Caco-2 (cell line): Measurements from ENCODE around the gene LMBR1L. TPM values are rescaled to one million over a fixed set of nuclear protein-coding genes. Genes with fewer than 3 reads are reported as not detected.
A peak's percentile ranks its signal among the peaks of the same experiment; 100 is the strongest.

ENCODE experiments used
- BruUV-seq: library from RNA; stranded (reverse); fragments of 400-500 nt; replicated peaks from 2 replicates; lab custom pipeline; 2021; lab: Mats Ljungman, UMichigan
- CTCF ChIA-PET: fragments of 300-600 bp; sonication (Branson Sonifier 250); formaldehyde crosslinking; loops from one replicate; lab custom pipeline; 2022; ENCODE audit warnings: antibody characterized with exemption; lab: Charles Lee
- POLR2A ChIA-PET: fragments of 300-600 bp; sonication (Branson Sonifier 250); formaldehyde crosslinking; loops from one replicate; lab custom pipeline; 2022; ENCODE audit warnings: antibody characterized with exemption; lab: Charles Lee
- DNase-seq, 2 experiments: peaks; one replicate each; pipeline versions ENCODE4 v3.0.0 to v3.0.0-alpha.2; 2020 to 2022
- H3K27me3 ChIP-seq: replicated peaks from 2 replicates; pipeline ENCODE4 v1.6.0; 2011; ENCODE audit warnings: low read length; ENCODE audit not compliant: control insufficient read depth, insufficient read depth
- H3K36me3 ChIP-seq: 2 replicates; pipeline ENCODE4 v1.5.1; 2011; ENCODE audit warnings: low read length; ENCODE audit not compliant: control insufficient read depth, insufficient read depth
- H3K4me1 ChIP-seq: fragments of 250-450 bp; sonication (Bioruptor Pico); 2 replicates; pipeline ENCODE4 v1.5.1; 2020; ENCODE audit warnings: mild to moderate bottlenecking
- H3K4me3 ChIP-seq: 2 replicates; pipeline ENCODE4 v1.5.1; 2011; ENCODE audit warnings: low read depth, mild to moderate bottlenecking, control low read depth, low read length
- H3K9me3 ChIP-seq: fragments of 250-450 bp; sonication (Bioruptor Pico); 2 replicates; pipeline ENCODE4 v1.5.1; 2020; ENCODE audit warnings: mild to moderate bottlenecking, moderate library complexity
- H3K27ac Mint-ChIP-seq: one replicate; pipeline ENCODE4 v1.8.0; 2022; ENCODE audit warnings: mixed read lengths; ENCODE audit not compliant: unreplicated experiment
- H3K27me3 Mint-ChIP-seq: one replicate; pipeline ENCODE4 v1.8.0; 2022; ENCODE audit warnings: mixed read lengths; ENCODE audit not compliant: insufficient read depth, unreplicated experiment
- H3K36me3 Mint-ChIP-seq: one replicate; pipeline ENCODE4 v1.8.0; 2022; ENCODE audit warnings: mild to moderate bottlenecking, mixed read lengths; ENCODE audit not compliant: insufficient read depth, unreplicated experiment
- H3K4me1 Mint-ChIP-seq: one replicate; pipeline ENCODE4 v1.8.0; 2022; ENCODE audit warnings: low read depth, mixed read lengths; ENCODE audit not compliant: unreplicated experiment
- H3K4me3 Mint-ChIP-seq: one replicate; pipeline ENCODE4 v1.8.0; 2022; ENCODE audit warnings: mild to moderate bottlenecking, moderate library complexity, mixed read lengths; ENCODE audit not compliant: unreplicated experiment
- H3K9me3 Mint-ChIP-seq: one replicate; pipeline ENCODE4 v1.8.0; 2022; ENCODE audit warnings: mixed read lengths; ENCODE audit not compliant: unreplicated experiment
- intact Hi-C: fragments of 100-400 bp; cut with micrococcal nuclease; formaldehyde crosslinking; loops from one replicate; pipeline ENCODE4 v1.10.0; 2022; ENCODE audit not compliant: unreplicated experiment
- total RNA-seq: library from RNA; stranded (reverse); gene quantifications from 2 replicates; pipeline ENCODE4 v1.2.3, GENCODE V29; 2022
- TF ChIP-seq, protein P1 (sequence below), 2 experiments: fragments of 200-600 bp in 1 of 2; IDR thresholded peaks; 1 replicate in 1 of 2; 2 replicates in 1 of 2; pipeline versions ENCODE4 v1.5.1 to v1.8.0; 2011 to 2022; ENCODE audit warnings: antibody characterized with exemption in 1 of 2, control low read depth in 1 of 2, inconsistent platforms in 1 of 2, low read depth in 1 of 2, low read length in 1 of 2, mild to moderate bottlenecking in 1 of 2, moderate library complexity in 1 of 2; ENCODE audit not compliant: insufficient read depth in 1 of 2, severe bottlenecking in 1 of 2, unreplicated experiment in 1 of 2

LMBR1L gene
- total RNA-seq, 1 experiment from 2014 or later, result 43.1 TPM

DNA sequence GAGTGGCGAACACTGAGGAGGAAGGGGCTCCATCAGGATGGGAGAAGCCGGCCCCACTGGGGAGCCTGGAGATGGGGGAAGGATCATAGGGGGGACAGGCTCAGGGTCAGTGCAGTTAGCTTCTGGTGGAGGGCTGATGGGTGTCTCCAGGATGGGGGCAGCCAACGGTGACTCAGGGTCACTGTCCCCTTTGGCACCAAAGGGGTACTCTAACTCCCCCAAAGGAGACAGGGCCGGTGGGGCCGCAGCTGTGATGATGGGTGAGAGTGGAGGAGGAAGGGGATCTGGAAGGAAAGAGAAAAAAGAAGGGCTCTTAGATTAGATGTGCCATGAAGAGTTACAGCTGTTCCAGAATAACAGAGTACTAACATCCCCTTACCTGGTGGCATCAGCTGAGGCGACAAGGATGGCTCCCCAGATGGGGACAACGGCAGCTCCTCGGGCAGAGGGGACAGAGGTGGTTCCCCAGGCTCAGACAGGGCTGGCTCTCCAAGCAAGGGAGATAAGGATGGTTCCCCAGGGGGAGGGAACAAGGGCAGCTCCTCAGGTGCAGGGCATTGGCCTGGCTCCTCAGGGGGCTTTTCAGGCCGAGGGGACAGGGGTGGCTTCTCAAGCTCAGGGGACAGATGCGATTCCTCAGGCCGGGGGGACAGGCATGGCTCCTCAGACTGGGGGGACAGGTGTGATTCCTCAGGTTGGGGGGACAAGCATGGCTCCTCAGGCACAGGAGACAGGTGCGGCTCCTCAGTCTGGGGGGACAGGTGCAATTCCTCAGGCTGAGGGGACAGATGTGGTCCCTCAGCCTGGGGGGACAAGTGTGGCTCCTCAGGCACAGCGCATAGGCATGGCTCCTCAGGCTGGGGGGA is 59.9 kb downstream of the LMBR1L start:
- Histone ChIP-seq H3K27me3 (no peaks in the 10 kb centered on the region), H3K9me3 (no peaks in the 10 kb centered on the region), H3K4me1 (no peaks in the 10 kb centered on the region), H3K36me3 (peaks cover 22% of the 10 kb centered on the region), H3K4me3 (no peak overlapping the region)
- ChIA-PET CTCF (interaction anchor here (0.6 kb wide), 1 partner anchor 74 kb away, joined by 3 read pairs; no protein-coding TSS in a partner anchor), POLR2A (no interaction called here)
- Mint-ChIP-seq H3K4me3 (no peak overlapping the region), H3K27me3 (no peaks in the 10 kb centered on the region), H3K4me1 (peaks cover under 1% of the 10 kb centered on the region), H3K9me3 (no peaks in the 10 kb centered on the region), H3K27ac (no peak overlapping the region), H3K36me3 (peaks cover 97% of the 10 kb centered on the region)
- intact Hi-C loops, result no loop called here
- peak in 1 of 2 experiments; percentile 33 for DNase-seq
- TF ChIP-seq, protein P1, sequence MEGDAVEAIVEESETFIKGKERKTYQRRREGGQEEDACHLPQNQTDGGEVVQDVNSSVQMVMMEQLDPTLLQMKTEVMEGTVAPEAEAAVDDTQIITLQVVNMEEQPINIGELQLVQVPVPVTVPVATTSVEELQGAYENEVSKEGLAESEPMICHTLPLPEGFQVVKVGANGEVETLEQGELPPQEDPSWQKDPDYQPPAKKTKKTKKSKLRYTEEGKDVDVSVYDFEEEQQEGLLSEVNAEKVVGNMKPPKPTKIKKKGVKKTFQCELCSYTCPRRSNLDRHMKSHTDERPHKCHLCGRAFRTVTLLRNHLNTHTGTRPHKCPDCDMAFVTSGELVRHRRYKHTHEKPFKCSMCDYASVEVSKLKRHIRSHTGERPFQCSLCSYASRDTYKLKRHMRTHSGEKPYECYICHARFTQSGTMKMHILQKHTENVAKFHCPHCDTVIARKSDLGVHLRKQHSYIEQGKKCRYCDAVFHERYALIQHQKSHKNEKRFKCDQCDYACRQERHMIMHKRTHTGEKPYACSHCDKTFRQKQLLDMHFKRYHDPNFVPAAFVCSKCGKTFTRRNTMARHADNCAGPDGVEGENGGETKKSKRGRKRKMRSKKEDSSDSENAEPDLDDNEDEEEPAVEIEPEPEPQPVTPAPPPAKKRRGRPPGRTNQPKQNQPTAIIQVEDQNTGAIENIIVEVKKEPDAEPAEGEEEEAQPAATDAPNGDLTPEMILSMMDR (IDR thresholded peaks at IDR 0.05; ENCODE audit: insufficient read depth in 1 of 2, low read depth in 1 of 2, low read length in 1 of 2, severe bottlenecking in 1 of 2, unreplicated experiment in 1 of 2), result no peak
- BruUV-seq, result no TSS peak

DNA sequence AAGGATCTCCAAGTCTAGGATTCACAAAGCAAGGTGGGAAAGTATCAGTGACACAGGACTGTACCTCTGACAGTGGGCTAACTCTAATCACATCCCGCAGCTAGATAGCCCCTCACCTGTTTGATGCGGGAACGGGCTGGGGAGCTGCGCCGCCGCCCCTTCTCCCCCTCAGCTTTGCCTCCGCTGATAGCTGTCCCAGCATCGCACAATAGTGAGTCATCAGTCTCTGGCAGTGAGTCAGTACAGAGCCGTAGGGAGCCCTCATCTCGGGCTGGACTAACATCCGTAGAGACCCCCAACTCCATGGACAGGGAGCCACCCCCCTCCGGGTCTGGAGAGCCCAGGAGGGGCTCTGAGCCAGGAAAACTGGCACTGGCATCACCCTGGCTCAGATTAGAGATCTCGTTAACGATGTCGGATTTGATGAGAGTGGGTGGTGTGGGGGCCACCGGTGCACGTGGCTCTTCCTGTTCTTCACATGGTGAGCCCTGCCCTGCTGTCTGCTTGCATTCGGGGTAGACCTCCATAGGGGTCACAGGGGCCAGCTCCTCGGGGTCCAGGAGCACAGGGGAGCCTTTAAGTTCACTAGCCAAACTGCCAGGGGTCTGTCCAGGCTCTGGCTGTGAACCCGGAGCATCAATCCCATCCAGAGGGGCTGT is 61.0 kb downstream of the LMBR1L start:
- DNase-seq, result peak in 1 of 2 experiments; percentile 23
- H3K4me3 ChIP-seq, result no peak overlapping the region
- POLR2A ChIA-PET, result no interaction called here
- no peaks in the 10 kb centered on the region for H3K9me3 ChIP-seq
- no peaks in the 10 kb centered on the region for H3K27me3 Mint-ChIP-seq
- H3K4me3 Mint-ChIP-seq, result no peak overlapping the region
- BruUV-seq, result TSS peak; percentile 13
- no peaks in the 10 kb centered on the region for H3K4me1 ChIP-seq
- no peaks in the 10 kb centered on the region for H3K4me1 Mint-ChIP-seq
- no peaks in the 10 kb centered on the region for H3K9me3 Mint-ChIP-seq
- CTCF ChIA-PET, result interaction anchor here (0.5 kb wide), 1 partner anchor 327 kb away, joined by 3 read pairs; no protein-coding TSS in a partner anchor
- H3K36me3 ChIP-seq, result peaks cover 18% of the 10 kb centered on the region
- no peaks in the 10 kb centered on the region for H3K27me3 ChIP-seq
- TF ChIP-seq, protein P1 (IDR thresholded peaks at IDR 0.05; ENCODE audit: insufficient read depth in 1 of 2, low read depth in 1 of 2, low read length in 1 of 2, severe bottlenecking in 1 of 2, unreplicated experiment in 1 of 2), result no peak
- H3K27ac Mint-ChIP-seq, result no peak overlapping the region
- intact Hi-C loops, result no loop called here
- peaks cover 97% of the 10 kb centered on the region for H3K36me3 Mint-ChIP-seq

DNA sequence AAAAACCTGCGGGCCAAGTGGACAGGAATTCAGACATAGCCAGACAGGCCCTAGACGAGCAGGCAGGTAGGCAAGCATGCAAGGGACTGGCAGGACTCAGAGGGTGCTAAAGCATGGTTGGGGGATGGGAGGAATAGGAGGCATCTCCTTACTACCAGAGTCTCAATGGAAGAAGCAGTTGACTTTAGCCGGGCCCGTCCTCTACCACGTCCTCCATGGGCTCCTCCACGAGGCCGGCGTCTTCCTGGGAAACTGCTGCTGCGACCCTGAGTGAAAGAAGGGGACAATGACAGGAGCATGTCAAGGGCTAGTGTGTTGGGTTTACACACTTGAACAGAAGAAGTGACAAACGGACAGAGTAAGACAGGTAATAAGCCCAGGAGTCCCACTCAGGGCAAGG is 61.7 kb downstream of the LMBR1L start:
- intact Hi-C loops, result no loop called here
- H3K9me3 Mint-ChIP-seq, result no peaks in the 10 kb centered on the region
- no peak overlapping the region for H3K4me3 ChIP-seq
- H3K4me1 Mint-ChIP-seq, result no peaks in the 10 kb centered on the region
- no peak overlapping the region for H3K4me3 Mint-ChIP-seq
- no peaks in the 10 kb centered on the region for H3K27me3 Mint-ChIP-seq
- ChIA-PET POLR2A (no interaction called here), CTCF (no interaction called here)
- H3K36me3 Mint-ChIP-seq, result peaks cover 98% of the 10 kb centered on the region
- no peaks in the 10 kb centered on the region for H3K9me3 ChIP-seq
- peak in 1 of 2 experiments; percentile 16 for DNase-seq
- no peak overlapping the region for H3K27ac Mint-ChIP-seq
- H3K4me1 ChIP-seq, result no peaks in the 10 kb centered on the region
- H3K27me3 ChIP-seq, result no peaks in the 10 kb centered on the region
- no TSS peak for BruUV-seq
- peaks cover 18% of the 10 kb centered on the region for H3K36me3 ChIP-seq
- TF ChIP-seq, protein P1 (IDR thresholded peaks at IDR 0.05; ENCODE audit: insufficient read depth in 1 of 2, low read depth in 1 of 2, low read length in 1 of 2, severe bottlenecking in 1 of 2, unreplicated experiment in 1 of 2), result no peak
